Measurements from ENCODE around the gene CELA3B. TPM values are rescaled to one million over a fixed set of nuclear protein-coding genes. Genes with fewer than 3 reads are reported as not detected.
"Not testable (repeated sequence)": the region's sequence is repeated elsewhere in the genome, so short reads cannot be mapped to it uniquely, and the experiment has no call there.

The CELA3B gene
- total RNA-seq, 1 donor from 2014 or later, result not detected

GRCh38 chr1:22001409-22001808 lies 24.6 kb downstream of the CELA3B start, which contains the start of gene CELA3A:
TSS of gene CELA3A (plus strand) at chr1:22001657. CDS start at chr1:22001675, 18 bp downstream.
- DNase-seq (ENCODE audit: low read depth), result no peak
- Histone ChIP-seq H3K27me3 (ENCODE audit: control insufficient read depth, insufficient read depth, low read length) (no peaks in the 10 kb centered on the region), H3K36me3 (ENCODE audit: control insufficient read depth, insufficient read depth, low read length) (no peaks in the 10 kb centered on the region), H3K4me3 (ENCODE audit: low read depth, low read length) (no peak within 1 kb of the TSS)
- TF ChIP-seq CTCF (IDR thresholded peaks at IDR 0.05; ENCODE audit: insufficient read depth, low read length, poor library complexity, severe bottlenecking), result no peak

- not testable (repeated sequence) for H3K4me3 ChIP-seq (ENCODE audit: low read depth, low read length); DNase-seq (ENCODE audit: low read depth); H3K36me3 ChIP-seq (ENCODE audit: control insufficient read depth, insufficient read depth, low read length); H3K27me3 ChIP-seq (ENCODE audit: control insufficient read depth, insufficient read depth, low read length)
These were observed 25.6 kb downstream of the CELA3B start for GRCh38 chr1:22002461-22002860.

GRCh38 chr1:22002875-22003274 lies 26.1 kb downstream of the CELA3B start:
- not testable (repeated sequence) for H3K4me3 ChIP-seq (ENCODE audit: low read depth, low read length); H3K36me3 ChIP-seq (ENCODE audit: control insufficient read depth, insufficient read depth, low read length); DNase-seq (ENCODE audit: low read depth); H3K27me3 ChIP-seq (ENCODE audit: control insufficient read depth, insufficient read depth, low read length)

- not testable (repeated sequence) for H3K27me3 ChIP-seq (ENCODE audit: control insufficient read depth, insufficient read depth, low read length); H3K4me3 ChIP-seq (ENCODE audit: low read depth, low read length); H3K36me3 ChIP-seq (ENCODE audit: control insufficient read depth, insufficient read depth, low read length); DNase-seq (ENCODE audit: low read depth)
These were observed 27.1 kb downstream of the CELA3B start for GRCh38 chr1:22003959-22004358.

- H3K36me3 ChIP-seq (ENCODE audit: control insufficient read depth, insufficient read depth, low read length); H3K27me3 ChIP-seq (ENCODE audit: control insufficient read depth, insufficient read depth, low read length); DNase-seq (ENCODE audit: low read depth); H3K4me3 ChIP-seq (ENCODE audit: low read depth, low read length): not testable (repeated sequence)
- TF ChIP-seq CTCF (IDR thresholded peaks at IDR 0.05; ENCODE audit: insufficient read depth, low read length, poor library complexity, severe bottlenecking), result peak; percentile 19
These were observed 28.7 kb downstream of the CELA3B start for GRCh38 chr1:22005261-22006149.

DNA sequence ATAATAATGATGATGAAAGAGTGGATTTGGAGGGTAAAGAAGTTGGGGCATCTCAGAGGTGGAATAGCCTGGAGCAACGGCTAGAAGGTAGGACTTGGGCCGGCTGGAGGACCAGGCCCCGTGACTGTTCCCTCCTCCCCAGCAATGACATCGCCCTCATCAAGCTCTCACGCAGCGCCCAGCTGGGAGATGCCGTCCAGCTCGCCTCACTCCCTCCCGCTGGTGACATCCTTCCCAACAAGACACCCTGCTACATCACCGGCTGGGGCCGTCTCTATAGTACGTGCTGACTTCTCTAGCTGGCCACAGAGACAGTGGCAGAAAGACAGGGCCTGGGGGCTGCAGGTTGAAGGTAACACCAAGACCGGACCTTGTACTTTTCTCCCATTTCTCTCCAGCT lies 29.9 kb downstream of the CELA3B start:
- not testable (repeated sequence) for H3K4me3 ChIP-seq (ENCODE audit: low read depth, low read length); DNase-seq (ENCODE audit: low read depth); H3K36me3 ChIP-seq (ENCODE audit: control insufficient read depth, insufficient read depth, low read length); H3K27me3 ChIP-seq (ENCODE audit: control insufficient read depth, insufficient read depth, low read length)

- DNase-seq (ENCODE audit: low read depth); H3K36me3 ChIP-seq (ENCODE audit: control insufficient read depth, insufficient read depth, low read length); H3K4me3 ChIP-seq (ENCODE audit: low read depth, low read length); H3K27me3 ChIP-seq (ENCODE audit: control insufficient read depth, insufficient read depth, low read length): not testable (repeated sequence)
These were observed 30.4 kb downstream of the CELA3B start for GRCh38 chr1:22007262-22007661.

DNA sequence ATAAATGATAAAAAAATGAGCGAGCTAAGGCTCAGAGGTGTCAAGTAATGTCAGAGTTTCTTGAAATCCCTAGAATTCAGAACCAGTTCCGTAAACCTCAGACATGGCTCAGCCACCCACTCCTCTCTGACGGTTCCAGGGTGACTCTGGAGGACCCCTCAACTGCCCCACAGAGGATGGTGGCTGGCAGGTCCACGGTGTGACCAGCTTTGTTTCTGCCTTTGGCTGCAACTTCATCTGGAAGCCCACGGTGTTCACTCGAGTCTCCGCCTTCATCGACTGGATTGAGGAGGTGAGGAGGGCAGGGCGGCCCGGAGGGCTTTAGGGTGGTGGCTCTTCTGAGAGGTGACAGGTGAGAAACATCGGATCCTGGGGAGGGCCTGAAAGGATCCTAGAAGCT lies 32.7 kb downstream of the CELA3B start:
- not testable (repeated sequence) for H3K36me3 ChIP-seq (ENCODE audit: control insufficient read depth, insufficient read depth, low read length); H3K27me3 ChIP-seq (ENCODE audit: control insufficient read depth, insufficient read depth, low read length); DNase-seq (ENCODE audit: low read depth); H3K4me3 ChIP-seq (ENCODE audit: low read depth, low read length)

DNA sequence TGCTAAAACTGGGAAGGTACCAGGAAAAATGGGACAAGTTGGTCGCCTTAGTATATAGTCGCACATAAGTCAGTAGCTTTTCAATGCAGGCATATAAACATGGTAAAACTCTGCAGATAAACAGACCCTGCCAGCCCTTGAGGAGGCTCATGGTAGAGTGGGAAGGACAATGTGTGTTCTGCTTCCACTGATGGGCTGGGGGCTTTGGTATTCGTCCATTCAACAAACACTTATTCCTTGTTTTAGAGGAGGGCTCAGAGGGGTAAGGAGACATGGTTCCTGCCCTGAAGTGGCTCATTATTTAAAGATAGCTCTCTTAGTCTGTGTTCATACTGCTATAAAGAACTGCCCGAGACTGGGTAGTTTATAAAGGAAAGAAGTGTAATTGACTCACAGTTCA lies 35.9 kb downstream of the CELA3B start:
- not testable (repeated sequence) for DNase-seq (ENCODE audit: low read depth)

GRCh38 chr1:22014575-22015206 lies 37.9 kb downstream of the CELA3B start:
- H3K27me3 ChIP-seq (ENCODE audit: control insufficient read depth, insufficient read depth, low read length); DNase-seq (ENCODE audit: low read depth); H3K4me3 ChIP-seq (ENCODE audit: low read depth, low read length); H3K36me3 ChIP-seq (ENCODE audit: control insufficient read depth, insufficient read depth, low read length): not testable (repeated sequence)

More for the DNA sequence above, 35.9 kb downstream of the CELA3B start:
- H3K36me3 ChIP-seq (ENCODE audit: control insufficient read depth, insufficient read depth, low read length); H3K4me3 ChIP-seq (ENCODE audit: low read depth, low read length); H3K27me3 ChIP-seq (ENCODE audit: control insufficient read depth, insufficient read depth, low read length): not testable (repeated sequence)

Measured in kidney epithelial cell (primary cell).